Effector memory CD4-positive, alpha-beta T cell (primary cell): Measurements from ENCODE around the gene SPRY2.

Experiments
- DNase-seq, 3 donors: peaks; one replicate each; pipeline ENCODE4 v3.0.0-alpha.2; 2020
- H3K27ac ChIP-seq: 2 replicates; pipeline ENCODE4 v1.7.0; 2013; ENCODE audit warnings: mild to moderate bottlenecking, low read length, moderate library complexity; ENCODE audit not compliant: insufficient read depth, poor library complexity, severe bottlenecking
- H3K27me3 ChIP-seq: replicated peaks from 2 replicates; pipeline ENCODE4 v1.7.0; 2013; ENCODE audit warnings: mild to moderate bottlenecking, low read length; ENCODE audit not compliant: insufficient read depth, control insufficient read depth, poor library complexity, severe bottlenecking
- H3K36me3 ChIP-seq: 2 replicates; pipeline ENCODE4 v1.7.0; 2013; ENCODE audit warnings: mild to moderate bottlenecking, low read length, moderate library complexity; ENCODE audit not compliant: control insufficient read depth, insufficient read depth
- H3K4me1 ChIP-seq: 2 replicates; pipeline ENCODE4 v1.7.0; 2013; ENCODE audit warnings: low read length, mild to moderate bottlenecking; ENCODE audit not compliant: control insufficient read depth, insufficient read depth, poor library complexity, severe bottlenecking
- H3K4me3 ChIP-seq: 2 replicates; pipeline ENCODE4 v1.7.0; 2013; ENCODE audit warnings: low read length, low read depth, mild to moderate bottlenecking; ENCODE audit not compliant: insufficient read depth, poor library complexity, severe bottlenecking
- H3K9me3 ChIP-seq: 2 replicates; pipeline ENCODE4 v1.7.0; 2013; ENCODE audit warnings: mild to moderate bottlenecking, low read length, moderate library complexity; ENCODE audit not compliant: control insufficient read depth

The SPRY2 gene

DNA sequence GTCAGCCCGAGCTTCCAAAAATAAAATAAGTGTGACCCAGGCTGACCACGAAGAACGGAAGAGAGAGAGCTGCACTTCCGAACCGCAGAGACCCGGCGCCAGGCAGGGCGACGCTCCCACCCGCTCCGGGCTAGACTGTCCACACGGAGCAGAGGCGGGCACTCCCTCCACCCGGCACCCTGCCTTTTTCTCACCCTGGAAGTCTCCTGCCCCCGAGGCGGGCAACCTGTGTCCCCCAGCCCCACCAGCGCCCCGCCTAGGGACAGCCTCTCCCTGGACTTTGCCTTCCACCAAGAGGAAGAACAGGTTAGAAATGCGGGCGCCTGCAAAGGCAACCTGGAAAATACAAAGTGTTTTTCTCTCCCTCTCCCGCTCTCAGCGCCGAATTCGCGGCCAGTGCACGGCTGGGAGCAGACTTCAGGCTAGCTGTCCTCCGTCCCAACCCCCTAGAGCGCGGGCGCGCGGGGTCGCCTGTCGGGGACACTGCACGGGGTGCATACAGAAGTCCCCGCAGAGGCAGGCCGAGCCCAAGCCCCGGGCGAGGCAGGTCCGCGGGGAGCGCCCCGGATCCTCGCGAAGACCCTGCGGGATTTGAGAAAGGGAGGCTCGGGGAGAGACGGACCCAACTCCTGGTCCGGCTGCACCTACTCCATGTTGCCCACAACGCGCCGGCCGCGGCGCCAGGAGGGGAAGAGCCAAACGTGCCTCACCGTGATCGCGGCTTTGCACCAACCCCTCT is 845 bp downstream of the SPRY2 start:
- no peaks in the 10 kb centered on the region for H3K9me3 ChIP-seq
- H3K27ac ChIP-seq, result no peak overlapping the region
- H3K4me3 ChIP-seq, result peak overlapping the region; percentile 37
- peaks cover 27% of the 10 kb centered on the region for H3K4me1 ChIP-seq
- no peak for DNase-seq
- H3K36me3 ChIP-seq, result no peaks in the 10 kb centered on the region
- peaks cover 28% of the 10 kb centered on the region for H3K27me3 ChIP-seq

DNA sequence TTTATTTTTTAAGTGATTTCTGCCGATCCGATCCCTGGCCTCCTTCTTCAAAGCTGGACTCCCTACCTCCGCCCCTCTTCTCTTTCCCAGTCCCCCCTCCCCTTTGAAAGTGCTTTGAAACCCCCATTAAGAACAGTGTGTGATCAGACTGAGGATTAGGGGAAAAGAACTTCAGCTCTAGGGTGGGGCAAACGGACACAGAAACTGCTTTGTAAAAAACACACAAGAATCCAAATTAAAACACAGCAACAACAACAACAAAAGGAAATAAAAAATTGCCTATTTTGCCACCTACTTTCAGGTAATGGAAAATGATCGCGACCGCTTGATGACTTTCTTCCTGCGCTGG is 1.4 kb downstream of the SPRY2 start:
- Histone ChIP-seq H3K27ac (no peak overlapping the region), H3K27me3 (peaks cover 28% of the 10 kb centered on the region), H3K36me3 (no peaks in the 10 kb centered on the region), H3K4me1 (peaks cover 27% of the 10 kb centered on the region), H3K4me3 (no peak overlapping the region), H3K9me3 (no peaks in the 10 kb centered on the region)
- DNase-seq, result no peak

DNA sequence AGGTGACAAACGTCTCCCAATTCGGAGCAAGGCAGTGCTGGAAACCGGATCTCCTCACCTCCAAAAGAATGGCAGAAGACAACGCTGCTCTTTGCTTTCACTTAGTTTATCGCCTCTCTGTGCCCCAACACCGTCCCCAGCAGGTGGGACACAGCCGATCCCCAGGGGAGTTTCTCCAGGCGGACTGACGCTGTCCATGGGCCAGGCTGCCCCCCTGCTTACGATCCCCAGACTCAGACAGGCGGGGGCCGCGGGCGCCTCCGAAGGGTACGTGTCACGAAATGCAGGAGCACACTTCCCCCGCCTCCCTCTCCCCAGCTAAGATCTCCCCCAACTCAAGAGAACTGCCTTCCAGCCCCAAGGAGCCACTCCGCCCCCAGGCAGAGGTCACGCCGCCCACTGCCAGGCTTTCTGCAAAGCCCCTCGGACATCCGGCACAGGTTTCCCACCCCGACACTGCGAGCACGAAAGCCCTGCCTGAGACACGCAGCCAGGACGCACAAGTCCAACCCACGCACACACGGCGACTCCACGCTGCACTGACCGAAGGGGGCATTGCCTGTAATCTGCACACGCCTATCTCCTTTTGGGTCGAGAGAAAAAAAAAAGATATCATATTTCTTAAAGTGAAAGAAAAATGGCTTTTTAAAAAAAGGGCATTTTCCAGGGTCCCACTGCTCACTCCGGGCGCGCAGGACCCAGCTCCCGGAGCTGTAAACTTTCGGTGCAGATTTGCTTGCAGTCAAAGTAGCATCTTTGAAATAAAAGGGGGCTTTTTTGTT is 2.0 kb downstream of the SPRY2 start:
- Histone ChIP-seq H3K27me3 (peaks cover 28% of the 10 kb centered on the region), H3K9me3 (no peaks in the 10 kb centered on the region), H3K4me3 (peak overlapping the region; percentile 18), H3K36me3 (no peaks in the 10 kb centered on the region), H3K27ac (no peak overlapping the region), H3K4me1 (peaks cover 27% of the 10 kb centered on the region)
- DNase-seq, result no peak

DNA sequence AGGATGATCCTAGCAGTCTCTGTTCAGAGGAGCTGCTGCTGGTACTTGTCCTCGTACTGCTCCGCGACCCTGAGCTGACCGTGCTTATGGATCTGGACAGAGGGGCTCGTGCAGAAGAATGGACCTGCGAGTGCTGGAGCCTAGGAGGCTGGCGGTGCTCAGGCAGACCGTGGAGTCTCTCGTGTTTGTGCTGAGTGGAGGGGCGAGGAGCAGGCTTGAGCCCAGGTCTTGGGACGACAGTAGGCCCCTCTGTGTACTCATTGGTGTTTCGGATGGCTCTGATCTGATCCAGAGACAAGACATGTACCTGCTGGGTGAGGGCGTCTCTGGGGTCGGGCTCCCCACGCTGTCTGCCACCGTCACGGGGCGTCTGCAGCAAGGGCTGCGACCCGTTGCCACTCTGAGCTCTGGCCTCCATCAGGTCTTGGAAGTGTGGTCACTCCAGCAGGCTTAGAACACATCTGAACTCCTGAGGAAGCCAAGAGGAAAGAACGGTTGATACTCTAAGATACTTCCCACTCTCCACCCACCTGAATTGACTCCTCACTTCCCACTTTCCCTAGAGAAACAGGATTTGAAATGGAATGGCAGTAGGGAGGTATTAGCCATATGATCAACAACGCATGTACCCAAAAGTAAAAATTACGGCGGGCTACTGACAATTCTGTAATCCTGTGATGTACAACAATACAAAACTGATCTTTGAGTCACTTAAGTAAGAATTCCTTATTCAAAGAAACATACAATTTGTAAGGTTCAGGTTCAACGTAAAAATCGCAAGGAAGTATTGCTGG is 3.4 kb downstream of the SPRY2 start:
- no peaks in the 10 kb centered on the region for H3K9me3 ChIP-seq
- no peak overlapping the region for H3K27ac ChIP-seq
- H3K4me1 ChIP-seq, result peaks cover 21% of the 10 kb centered on the region
- H3K27me3 ChIP-seq, result peaks cover 25% of the 10 kb centered on the region
- H3K4me3 ChIP-seq, result no peak overlapping the region
- no peak for DNase-seq
- H3K36me3 ChIP-seq, result no peaks in the 10 kb centered on the region

DNA sequence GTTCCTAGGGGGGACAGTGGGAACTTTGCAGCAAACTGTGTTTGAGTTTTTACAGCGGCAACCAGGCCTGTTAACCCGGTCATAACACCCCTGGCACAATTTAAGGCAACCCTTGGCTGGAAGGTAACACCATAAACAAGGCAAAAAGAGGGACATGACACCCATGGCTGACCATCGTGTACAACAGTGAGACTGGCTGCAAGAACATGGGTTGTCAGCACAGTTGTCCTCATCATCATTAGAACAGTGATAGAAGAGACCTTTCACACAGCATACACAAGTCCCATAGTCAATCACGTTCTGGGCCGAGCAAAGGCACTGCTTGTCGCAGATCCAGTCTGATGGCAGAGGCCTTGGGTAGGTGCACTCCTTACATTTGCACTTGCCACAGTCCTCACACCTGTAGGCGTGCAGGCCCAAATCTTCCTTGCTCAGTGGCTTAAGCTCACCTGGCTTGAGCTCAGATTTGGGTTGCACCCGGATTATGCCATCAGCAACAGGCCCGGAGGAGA is 4.1 kb downstream of the SPRY2 start:
- H3K27ac ChIP-seq, result no peak overlapping the region
- H3K4me1 ChIP-seq, result peaks cover 18% of the 10 kb centered on the region
- no peaks in the 10 kb centered on the region for H3K36me3 ChIP-seq
- no peak overlapping the region for H3K4me3 ChIP-seq
- H3K27me3 ChIP-seq, result peaks cover 23% of the 10 kb centered on the region
- no peak for DNase-seq
- H3K9me3 ChIP-seq, result no peaks in the 10 kb centered on the region

DNA sequence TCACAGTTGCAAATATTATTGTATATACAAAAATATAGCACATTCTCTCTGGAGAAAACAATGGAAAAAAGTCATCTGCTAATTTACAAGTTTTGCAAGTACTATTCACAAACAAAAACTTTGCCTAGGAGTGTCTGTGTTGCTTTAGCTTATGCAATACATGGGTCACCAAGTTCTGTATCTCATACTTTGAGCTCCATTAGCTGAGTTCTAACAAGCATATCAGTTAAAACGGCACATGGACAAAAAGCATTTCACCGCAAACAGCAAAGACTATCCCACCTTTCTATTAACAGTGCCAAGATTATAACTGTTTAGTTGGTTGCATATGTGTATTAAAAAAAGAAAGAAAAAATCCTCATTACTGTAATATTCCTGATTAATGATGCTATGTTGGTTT is 4.6 kb downstream of the SPRY2 start:
- no peak for DNase-seq
- Histone ChIP-seq H3K9me3 (no peaks in the 10 kb centered on the region), H3K36me3 (no peaks in the 10 kb centered on the region), H3K27me3 (peaks cover 23% of the 10 kb centered on the region), H3K4me3 (no peak overlapping the region), H3K4me1 (peaks cover 13% of the 10 kb centered on the region), H3K27ac (no peak overlapping the region)

DNA sequence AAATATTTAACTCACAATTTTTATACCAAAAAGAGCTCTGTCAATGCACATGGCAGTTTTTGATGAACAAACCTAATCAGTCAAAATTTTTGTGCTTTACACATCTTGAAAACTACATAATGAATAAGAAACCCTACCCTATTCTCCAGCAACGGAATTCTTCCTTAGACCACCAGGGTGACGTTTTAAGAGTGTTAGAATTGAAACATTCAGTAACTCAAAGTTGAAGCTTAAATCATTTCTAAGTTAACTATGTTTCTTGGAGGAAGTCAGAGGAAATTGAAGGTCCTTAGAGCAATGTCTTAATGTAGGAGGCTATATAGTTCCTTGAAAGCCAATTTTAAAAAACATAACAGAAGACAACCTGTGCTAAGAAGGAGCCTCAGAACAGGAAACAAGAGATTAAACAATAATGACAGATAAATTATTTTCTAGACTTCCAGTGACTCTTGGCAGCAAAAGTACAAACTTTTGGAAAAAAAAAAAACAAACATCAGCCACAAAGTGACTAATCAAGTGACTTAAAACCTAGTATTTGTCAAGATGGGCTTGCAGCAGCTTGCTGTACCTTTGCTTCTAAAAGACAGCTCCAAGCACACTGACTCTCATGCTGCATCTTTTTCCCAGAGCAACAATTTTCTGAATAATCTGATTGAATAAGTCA is 6.2 kb downstream of the SPRY2 start:
- no peak for DNase-seq
- Histone ChIP-seq H3K27me3 (peaks cover 13% of the 10 kb centered on the region), H3K4me3 (no peak overlapping the region), H3K36me3 (no peaks in the 10 kb centered on the region), H3K9me3 (no peaks in the 10 kb centered on the region), H3K4me1 (peaks cover 3% of the 10 kb centered on the region), H3K27ac (no peak overlapping the region)

DNA sequence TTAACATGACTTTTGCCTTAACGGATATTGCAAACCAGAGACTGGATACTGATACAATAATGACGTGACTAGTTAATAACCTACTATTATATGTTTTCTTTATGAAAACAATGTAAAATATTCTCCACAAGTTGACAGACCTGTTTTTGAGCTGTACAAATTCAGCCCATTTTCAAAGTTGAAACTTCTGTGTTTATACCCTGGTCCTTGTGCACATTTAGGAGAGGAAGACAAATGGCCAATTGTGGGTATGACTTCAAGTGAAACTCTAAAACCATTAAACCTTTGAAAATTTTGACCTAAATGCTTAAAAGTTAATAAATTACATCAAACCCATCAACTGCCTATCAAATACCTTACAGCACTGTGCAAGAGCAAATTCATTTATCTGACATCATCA is 8.9 kb downstream of the SPRY2 start:
- Histone ChIP-seq H3K36me3 (no peaks in the 10 kb centered on the region), H3K27me3 (peaks cover 5% of the 10 kb centered on the region), H3K4me1 (no peaks in the 10 kb centered on the region), H3K4me3 (no peak overlapping the region), H3K27ac (no peak overlapping the region), H3K9me3 (no peaks in the 10 kb centered on the region)
- no peak for DNase-seq

DNA sequence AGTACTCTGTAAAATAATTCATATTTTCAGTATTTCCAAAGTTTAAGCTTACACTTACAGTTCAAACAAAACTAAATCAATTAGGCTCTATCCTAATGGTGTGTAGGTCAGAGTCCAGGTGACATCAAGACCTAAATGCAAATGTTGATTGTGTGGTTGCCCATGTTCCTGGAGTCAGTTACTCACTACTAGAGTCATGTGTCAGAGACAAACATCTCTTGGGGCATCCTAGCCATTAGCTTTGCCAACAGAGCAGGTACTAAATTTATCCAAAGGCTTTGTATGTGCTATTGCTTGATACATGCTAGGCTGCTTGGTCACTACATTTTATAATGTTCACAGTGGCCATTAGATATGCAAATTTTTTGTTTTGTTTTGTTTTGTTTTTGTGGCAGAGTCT is 11.7 kb downstream of the SPRY2 start:
- H3K9me3 ChIP-seq, result no peaks in the 10 kb centered on the region
- no peak overlapping the region for H3K27ac ChIP-seq
- no peak for DNase-seq
- no peaks in the 10 kb centered on the region for H3K4me1 ChIP-seq
- no peaks in the 10 kb centered on the region for H3K27me3 ChIP-seq
- H3K4me3 ChIP-seq, result no peak overlapping the region
- H3K36me3 ChIP-seq, result no peaks in the 10 kb centered on the region
